Stimulated activated CD4-positive, alpha-beta T cell treated with anti-CD3 and anti-CD28 coated beads, Interleukin-15, amount 100 ng/mL, for 24 hours (primary cell): ENCODE results near the gene ENDOU.
"Not testable (repeated sequence)": the region's sequence is repeated elsewhere in the genome, so short reads cannot be mapped to it uniquely, and the experiment has no call there.

Source experiments
- DNase-seq: peaks from one replicate; pipeline ENCODE4 v3.0.0-alpha.2; 2020

ENDOU gene

GRCh38 chr12:47717046-47717442, 8.2 kb downstream of the ENDOU start:
- no peak for DNase-seq

- DNase-seq: no peak
These were observed 9.3 kb downstream of the ENDOU start for GRCh38 chr12:47715877-47716548.

GRCh38 chr12:47715393-47715876, 9.9 kb downstream of the ENDOU start:
- peak; percentile 86 for DNase-seq

- no peak for DNase-seq
These were observed 10.4 kb downstream of the ENDOU start for GRCh38 chr12:47714826-47715386.

- no peak for DNase-seq
These were observed 13.1 kb downstream of the ENDOU start for GRCh38 chr12:47712171-47712570.

- no peak for DNase-seq
These were observed 13.8 kb downstream of the ENDOU start for GRCh38 chr12:47711448-47711847.

GRCh38 chr12:47710278-47710677, 15.0 kb downstream of the ENDOU start:
- DNase-seq: no peak

- DNase-seq: no peak
These were observed 15.6 kb downstream of the ENDOU start for GRCh38 chr12:47709671-47710070.

GRCh38 chr12:47709237-47709636, 16.1 kb downstream of the ENDOU start:
- no peak for DNase-seq

GRCh38 chr12:47707905-47708543, 17.3 kb downstream of the ENDOU start:
- no peak for DNase-seq

- no peak for DNase-seq
These were observed 17.9 kb downstream of the ENDOU start for GRCh38 chr12:47707355-47707754.

GRCh38 chr12:47705566-47706425, 19.5 kb downstream of the ENDOU start, which contains the start of gene RPAP3:
Gene RPAP3 (minus strand): TSS chr12:47706030. CDS start chr12:47702840, 3,190 bp downstream.
- DNase-seq: peak; percentile 99

- no peak for DNase-seq
These were observed 20.1 kb downstream of the ENDOU start for GRCh38 chr12:47705229-47705565.

GRCh38 chr12:47704719-47705118, 20.6 kb downstream of the ENDOU start:
- no peak for DNase-seq

- DNase-seq: no peak
These were observed 25.0 kb downstream of the ENDOU start for GRCh38 chr12:47700263-47700662.

GRCh38 chr12:47698631-47699030, 26.7 kb downstream of the ENDOU start:
- no peak for DNase-seq

GRCh38 chr12:47698055-47698454, 27.2 kb downstream of the ENDOU start:
- DNase-seq: no peak

GRCh38 chr12:47689215-47689614, 36.1 kb downstream of the ENDOU start:
- DNase-seq: no peak

- DNase-seq: no peak
These were observed 37.7 kb downstream of the ENDOU start for GRCh38 chr12:47687636-47688035.

GRCh38 chr12:47686645-47687240, 38.5 kb downstream of the ENDOU start:
- DNase-seq: peak; percentile 15

GRCh38 chr12:47679785-47680184, 45.5 kb downstream of the ENDOU start:
- no peak for DNase-seq

- no peak for DNase-seq
These were observed 53.2 kb downstream of the ENDOU start for GRCh38 chr12:47672068-47672467.

GRCh38 chr12:47667935-47668334, 57.4 kb downstream of the ENDOU start:
- not testable (repeated sequence) for DNase-seq
